DND-41 (cell line): Measurements from ENCODE around the gene TMEM198.

Source experiments
- EZH2 ChIP-seq: IDR thresholded peaks from 3 replicates; pipeline ENCODE4 v1.6.1; 2012; ENCODE audit warnings: borderline replicate concordance, low read depth, mild to moderate bottlenecking, moderate library complexity, low read length, inconsistent platforms; ENCODE audit not compliant: severe bottlenecking
- TF ChIP-seq, protein P1 (sequence below): IDR thresholded peaks from 2 replicates; pipeline ENCODE4 v1.5.1; 2012; ENCODE audit warnings: borderline replicate concordance, low read length, moderate library complexity, mild to moderate bottlenecking; ENCODE audit not compliant: poor library complexity, severe bottlenecking; ENCODE audit errors: extremely low read depth

DNA sequence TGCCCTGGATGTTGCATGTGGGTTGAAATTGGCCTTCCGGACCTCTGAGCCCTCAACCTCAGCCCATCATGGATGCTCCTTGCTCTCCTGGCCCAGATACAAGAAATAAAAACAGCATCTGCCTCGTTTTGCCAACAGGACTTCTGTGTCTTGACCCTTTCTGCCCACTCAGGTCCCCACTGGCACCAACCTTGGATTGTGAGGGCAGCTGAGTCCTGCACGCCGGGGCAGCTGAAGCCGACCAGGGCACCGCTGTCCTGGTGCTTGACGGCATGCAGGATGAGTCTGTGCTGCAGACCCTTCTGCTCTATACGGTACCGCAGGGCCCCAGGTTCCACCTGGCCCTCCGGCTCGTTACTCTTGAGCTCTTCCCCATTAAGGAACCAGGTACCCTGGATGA lies 22.8 kb downstream of the TMEM198 start:
- TF ChIP-seq, protein P1, sequence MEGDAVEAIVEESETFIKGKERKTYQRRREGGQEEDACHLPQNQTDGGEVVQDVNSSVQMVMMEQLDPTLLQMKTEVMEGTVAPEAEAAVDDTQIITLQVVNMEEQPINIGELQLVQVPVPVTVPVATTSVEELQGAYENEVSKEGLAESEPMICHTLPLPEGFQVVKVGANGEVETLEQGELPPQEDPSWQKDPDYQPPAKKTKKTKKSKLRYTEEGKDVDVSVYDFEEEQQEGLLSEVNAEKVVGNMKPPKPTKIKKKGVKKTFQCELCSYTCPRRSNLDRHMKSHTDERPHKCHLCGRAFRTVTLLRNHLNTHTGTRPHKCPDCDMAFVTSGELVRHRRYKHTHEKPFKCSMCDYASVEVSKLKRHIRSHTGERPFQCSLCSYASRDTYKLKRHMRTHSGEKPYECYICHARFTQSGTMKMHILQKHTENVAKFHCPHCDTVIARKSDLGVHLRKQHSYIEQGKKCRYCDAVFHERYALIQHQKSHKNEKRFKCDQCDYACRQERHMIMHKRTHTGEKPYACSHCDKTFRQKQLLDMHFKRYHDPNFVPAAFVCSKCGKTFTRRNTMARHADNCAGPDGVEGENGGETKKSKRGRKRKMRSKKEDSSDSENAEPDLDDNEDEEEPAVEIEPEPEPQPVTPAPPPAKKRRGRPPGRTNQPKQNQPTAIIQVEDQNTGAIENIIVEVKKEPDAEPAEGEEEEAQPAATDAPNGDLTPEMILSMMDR = no peak
- TF ChIP-seq EZH2 = no peak
